HepG2 (cell line): Measurements from ENCODE around the gene ZSWIM6.

Experiments used
- ZNF263 ChIP-seq: sonication (generic); formaldehyde crosslinking; IDR thresholded peaks from 2 replicates; pipeline ENCODE4 v1.4.0; 2020; ENCODE audit warnings: missing genetic modification reagents
- ZSCAN29 ChIP-seq: sonication (generic); formaldehyde crosslinking; conservative IDR thresholded peaks from 2 replicates; pipeline ENCODE4 v1.4.0; 2020; ENCODE audit warnings: mild to moderate bottlenecking, missing genetic modification reagents

DNA sequence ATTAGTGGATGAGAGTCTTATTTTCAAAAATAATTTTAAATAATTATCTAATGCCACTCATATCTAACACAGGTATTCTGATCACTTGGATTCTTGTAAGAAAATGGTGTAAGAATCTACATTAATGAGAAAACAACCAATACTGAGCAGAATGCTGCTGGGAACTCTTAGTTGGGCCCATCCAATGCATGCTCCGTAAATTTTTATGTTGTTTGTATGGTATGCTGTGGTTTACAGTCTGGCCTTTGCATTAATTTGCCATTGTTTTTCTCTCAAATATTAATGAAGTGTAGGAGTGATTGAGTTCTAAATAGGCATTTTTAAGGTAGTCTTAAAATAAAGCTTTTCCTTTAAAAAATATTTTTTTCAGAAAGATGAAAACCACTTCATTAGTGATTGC lies 133.4 kb downstream of the ZSWIM6 start:
- no peak for TF ChIP-seq ZNF263
- TF ChIP-seq ZSCAN29 (CRISPR knock-in tag): no peak
